ENCODE data around the gene NELFE. TPM values are rescaled to one million over a fixed set of nuclear protein-coding genes. Genes with fewer than 3 reads are reported as not detected.
A peak's percentile ranks its signal among the peaks of the same experiment; 100 is the strongest.
"Not testable (repeated sequence)": the region's sequence is repeated elsewhere in the genome, so short reads cannot be mapped to it uniquely, and the experiment has no call there.

NELFE gene
- total RNA-seq, 1 donor from 2014 or later = 57.9 TPM

- H3K27ac Mint-ChIP-seq = no peak overlapping the region
- POLR2A ChIA-PET = interaction anchor here (1.2 kb wide), 1 partner anchor 19 kb away, joined by 3 read pairs; the partner anchor contains the start of genes NELFE and SKIC2
- peaks cover 15% of the 10 kb centered on the region for H3K36me3 Mint-ChIP-seq (ENCODE audit: low read depth)
- no peak overlapping the region for H3K4me3 Mint-ChIP-seq
- no peaks in the 10 kb centered on the region for H3K9me3 Mint-ChIP-seq
- peaks cover 8% of the 10 kb centered on the region for H3K4me1 Mint-ChIP-seq
- ATAC-seq (ENCODE audit: low read depth) = no peak
- no peaks in the 10 kb centered on the region for H3K27me3 Mint-ChIP-seq
- no peak for DNase-seq
- intact Hi-C loops (cut with micrococcal nuclease) = loop anchor here (10.0 kb wide), 1 partner anchor 1227 kb away; the partner anchor contains the start of genes HSD17B8, RING1, RXRB and SLC39A7
- TF ChIP-seq CTCF (IDR thresholded peaks at IDR 0.05) = no peak
- CTCF ChIA-PET = no interaction called here
These were observed 19.2 kb upstream of the NELFE start for GRCh38 chr6:31977816-31978431.

GRCh38 chr6:31976065-31976464 is 17.3 kb upstream of the NELFE start:
- intact Hi-C loops (cut with micrococcal nuclease) = loop anchor here (10.0 kb wide), 1 partner anchor 1229 kb away; the partner anchor contains the start of genes HSD17B8, RING1, RXRB and SLC39A7
- ATAC-seq (ENCODE audit: low read depth); H3K27ac Mint-ChIP-seq; DNase-seq; H3K27me3 Mint-ChIP-seq; CTCF ChIA-PET; H3K4me3 Mint-ChIP-seq; H3K9me3 Mint-ChIP-seq: not testable (repeated sequence)
- POLR2A ChIA-PET = interaction anchor here (0.7 kb wide), 2 partner anchors 724 to 844 kb away, joined by 3 read pairs; no protein-coding TSS in a partner anchor
- Mint-ChIP-seq H3K4me1 (peaks cover 25% of the 10 kb centered on the region), H3K36me3 (ENCODE audit: low read depth) (peaks cover 23% of the 10 kb centered on the region)

- TF ChIP-seq CTCF (IDR thresholded peaks at IDR 0.05) = no peak
- Mint-ChIP-seq H3K27ac (peak overlapping the region; percentile 100), H3K27me3 (no peaks in the 10 kb centered on the region), H3K4me3 (peak overlapping the region; percentile 98), H3K4me1 (peaks cover 39% of the 10 kb centered on the region), H3K36me3 (ENCODE audit: low read depth) (peaks cover 37% of the 10 kb centered on the region), H3K9me3 (no peaks in the 10 kb centered on the region)
- no peak for DNase-seq
- CTCF ChIA-PET = interaction anchor here (1.2 to 1.4 kb wide), 2 partner anchors 14 to 20 kb away, joined by 4 read pairs; partner anchors contain the start of genes NELFE and SKIC2
- intact Hi-C loops (cut with micrococcal nuclease) = loop anchor here (1.0 to 10.0 kb wide), 3 partner anchors 14 to 1232 kb away; partner anchors contain the start of genes HSD17B8, NEU1, RING1 and RXRB
- ATAC-seq (ENCODE audit: low read depth) = no peak
- POLR2A ChIA-PET = interaction anchor here (0.7 to 5.2 kb wide), 16 partner anchors 11 to 1017 kb away, joined by 3 to 113 read pairs (median 4); partner anchors contain the start of genes C6orf47, CSNK2B, DDX39B and EHMT2
These were observed 14.1 kb upstream of the NELFE start for GRCh38 chr6:31972709-31973350.

GRCh38 chr6:31971993-31972708 is 13.4 kb upstream of the NELFE start, which contains the start of gene DXO:
DXO (minus strand) TSS chr6:31972138; CDS start chr6:31971675, 463 bp downstream.
- ChIA-PET POLR2A (interaction anchor here (0.6 to 5.2 kb wide), 32 partner anchors 11 to 1346 kb away, joined by 3 to 113 read pairs (median 4); partner anchors contain the start of genes ATF6B, C6orf47, CSNK2B and DDX39B), CTCF (interaction anchor here (1.2 to 1.4 kb wide), 2 partner anchors 13 to 20 kb away, joined by 4 read pairs; partner anchors contain the start of genes NELFE and SKIC2)
- peaks cover 44% of the 10 kb centered on the region for H3K36me3 Mint-ChIP-seq (ENCODE audit: low read depth)
- peak; percentile 89 for ATAC-seq (ENCODE audit: low read depth)
- no peaks in the 10 kb centered on the region for H3K9me3 Mint-ChIP-seq
- intact Hi-C loops (cut with micrococcal nuclease) = loop anchor here (1.0 to 10.0 kb wide), 3 partner anchors 13 to 1233 kb away; partner anchors contain the start of genes HSD17B8, NEU1, RING1 and RXRB
- peak within 1 kb of the TSS; percentile 100 for H3K27ac Mint-ChIP-seq
- DNase-seq = peak; percentile 96
- TF ChIP-seq CTCF (IDR thresholded peaks at IDR 0.05) = no peak
- H3K27me3 Mint-ChIP-seq = no peaks in the 10 kb centered on the region
- H3K4me3 Mint-ChIP-seq = peak within 1 kb of the TSS; percentile 98
- peaks cover 39% of the 10 kb centered on the region for H3K4me1 Mint-ChIP-seq

Data from activated B cell treated with CpG ODN at 0.5 μM for 24 hours (primary cell).